Gastrocnemius medialis (tissue), 4 donors: ENCODE data around the gene PDCD7.

ENCODE experiments used
- CTCF ChIP-seq, 5 experiments: fragments of 450-650 bp in 3 of 5; fragments of 200-600 bp in 2 of 5; sonication (generic) in 2 of 5; IDR thresholded peaks in 4 of 5; conservative IDR thresholded peaks in 1 of 5; 1 replicate in 4 of 5; 2 replicates in 1 of 5; pipeline ENCODE4 v1.5.1; 2016 to 2019; ENCODE audit warnings: antibody characterized with exemption in 5 of 5, mild to moderate bottlenecking in 3 of 5, moderate library complexity in 3 of 5
- POLR2A ChIP-seq, 2 donors: fragments of 450-650 bp; IDR thresholded peaks; one replicate each; pipeline ENCODE4 v1.6.1; 2017; ENCODE audit warnings: antibody characterized with exemption in 2 of 2, mild to moderate bottlenecking in 2 of 2, moderate library complexity in 2 of 2

- TF ChIP-seq CTCF (IDR thresholded peaks at IDR 0.05 in 4 of 5, conservative IDR thresholded peaks at IDR 0.05 in 1 of 5), result no peak
- no peak for TF ChIP-seq POLR2A (IDR thresholded peaks at IDR 0.05)
These were observed 23.1 kb upstream of the PDCD7 start for GRCh38 chr15:65156692-65157091.
